Measurements from ENCODE around the gene KIRREL1.

DNA sequence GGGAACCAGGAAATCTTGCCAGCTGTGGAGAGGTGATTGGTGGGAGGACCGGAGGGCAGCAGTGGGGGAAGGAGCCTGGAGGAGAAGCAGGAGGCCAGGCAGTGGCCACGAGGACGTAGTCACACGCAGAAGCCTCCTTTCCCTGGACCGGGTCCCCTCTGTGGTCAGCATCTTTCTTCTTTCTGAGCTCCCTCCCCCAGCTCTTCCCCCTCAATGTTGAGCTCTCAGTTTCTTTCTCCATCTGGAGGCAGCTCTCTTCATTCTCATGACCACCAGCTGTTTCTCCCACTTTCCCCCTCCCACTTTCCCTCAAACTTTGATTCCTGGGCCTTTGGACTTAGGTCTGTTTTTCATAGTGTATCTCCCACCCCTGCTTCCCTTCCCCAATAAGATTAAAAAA, 18.3 kb downstream of the KIRREL1 start:
- TF ChIP-seq, protein P1, sequence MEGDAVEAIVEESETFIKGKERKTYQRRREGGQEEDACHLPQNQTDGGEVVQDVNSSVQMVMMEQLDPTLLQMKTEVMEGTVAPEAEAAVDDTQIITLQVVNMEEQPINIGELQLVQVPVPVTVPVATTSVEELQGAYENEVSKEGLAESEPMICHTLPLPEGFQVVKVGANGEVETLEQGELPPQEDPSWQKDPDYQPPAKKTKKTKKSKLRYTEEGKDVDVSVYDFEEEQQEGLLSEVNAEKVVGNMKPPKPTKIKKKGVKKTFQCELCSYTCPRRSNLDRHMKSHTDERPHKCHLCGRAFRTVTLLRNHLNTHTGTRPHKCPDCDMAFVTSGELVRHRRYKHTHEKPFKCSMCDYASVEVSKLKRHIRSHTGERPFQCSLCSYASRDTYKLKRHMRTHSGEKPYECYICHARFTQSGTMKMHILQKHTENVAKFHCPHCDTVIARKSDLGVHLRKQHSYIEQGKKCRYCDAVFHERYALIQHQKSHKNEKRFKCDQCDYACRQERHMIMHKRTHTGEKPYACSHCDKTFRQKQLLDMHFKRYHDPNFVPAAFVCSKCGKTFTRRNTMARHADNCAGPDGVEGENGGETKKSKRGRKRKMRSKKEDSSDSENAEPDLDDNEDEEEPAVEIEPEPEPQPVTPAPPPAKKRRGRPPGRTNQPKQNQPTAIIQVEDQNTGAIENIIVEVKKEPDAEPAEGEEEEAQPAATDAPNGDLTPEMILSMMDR (IDR thresholded peaks at IDR 0.05; ENCODE audit: low read length) = no peak
- no peak for TF ChIP-seq EZH2 (IDR thresholded peaks at IDR 0.05; ENCODE audit: borderline replicate concordance, low read length)
